H9 (cell line): ENCODE measurements around the gene CCDC149. TPM values are rescaled to one million over a fixed set of nuclear protein-coding genes. Genes with fewer than 3 reads are reported as not detected.

Source experiments
- DNase-seq: peaks from one replicate; pipeline ENCODE4 v3.0.0-alpha.2; 2017
- H2AFZ ChIP-seq: one replicate; pipeline ENCODE4 v1.6.1; 2013; ENCODE audit warnings: mild to moderate bottlenecking, low read length, control low read depth, moderate library complexity
- H2AK5ac ChIP-seq: 2 replicates; pipeline ENCODE4 v1.6.1; 2013; ENCODE audit warnings: low read length, control low read depth, mixed read lengths; ENCODE audit not compliant: insufficient read length
- H2BK120ac ChIP-seq: one replicate; pipeline ENCODE4 v1.6.1; 2013; ENCODE audit warnings: low read depth, mild to moderate bottlenecking, low read length, control low read depth, inconsistent platforms; ENCODE audit not compliant: poor library complexity, severe bottlenecking
- H2BK12ac ChIP-seq: 2 replicates; pipeline ENCODE4 v1.6.1; 2013; ENCODE audit warnings: low read length, control low read depth, mixed read lengths, low read depth; ENCODE audit not compliant: insufficient read length
- H2BK15ac ChIP-seq: 2 replicates; pipeline ENCODE4 v1.6.1; 2013; ENCODE audit warnings: low read depth, low read length, control low read depth
- H2BK20ac ChIP-seq: one replicate; pipeline ENCODE4 v1.6.1; 2013; ENCODE audit warnings: low read depth, mild to moderate bottlenecking, low read length, control low read depth, inconsistent platforms; ENCODE audit not compliant: poor library complexity, severe bottlenecking
- H2BK5ac ChIP-seq: 2 replicates; pipeline ENCODE4 v1.6.1; 2013; ENCODE audit warnings: low read length, control low read depth, mixed read lengths; ENCODE audit not compliant: insufficient read length
- H3K14ac ChIP-seq: 2 replicates; pipeline ENCODE4 v1.6.1; 2013; ENCODE audit warnings: low read length, control low read depth; ENCODE audit not compliant: insufficient read depth
- H3K18ac ChIP-seq: 2 replicates; pipeline ENCODE4 v1.6.1; 2013; ENCODE audit warnings: low read depth, mild to moderate bottlenecking, mixed read lengths, low read length, control low read depth; ENCODE audit not compliant: insufficient read length
- H3K23ac ChIP-seq: 2 replicates; pipeline ENCODE4 v1.6.1; 2013; ENCODE audit warnings: low read length, control low read depth, mixed read lengths, low read depth; ENCODE audit not compliant: insufficient read length
- H3K23me2 ChIP-seq: 2 replicates; pipeline ENCODE4 v1.6.1; 2013; ENCODE audit warnings: low read depth, mild to moderate bottlenecking, mixed read lengths, low read length, control low read depth; ENCODE audit not compliant: insufficient read length, poor library complexity, severe bottlenecking
- H3K27ac ChIP-seq: 2 replicates; pipeline ENCODE4 v1.5.1; 2013; ENCODE audit warnings: low read length, control low read depth, mixed read lengths, low read depth; ENCODE audit not compliant: insufficient read length
- H3K27me3 ChIP-seq: 2 replicates; pipeline ENCODE4 v1.6.1; 2013; ENCODE audit warnings: low read length, control low read depth, inconsistent platforms; ENCODE audit not compliant: insufficient read depth
- H3K4ac ChIP-seq: 2 replicates; pipeline ENCODE4 v1.6.1; 2013; ENCODE audit warnings: low read depth, mild to moderate bottlenecking, control low read depth, inconsistent platforms, low read length, moderate library complexity
- H3K4me1 ChIP-seq: 2 replicates; pipeline ENCODE4 v1.6.1; 2013; ENCODE audit warnings: low read length, control low read depth, inconsistent platforms; ENCODE audit not compliant: insufficient read depth
- H3K4me2 ChIP-seq: 2 replicates; pipeline ENCODE4 v1.6.1; 2013; ENCODE audit warnings: low read length, control low read depth, mixed read lengths; ENCODE audit not compliant: insufficient read length, insufficient read depth
- H3K56ac ChIP-seq: 2 replicates; pipeline ENCODE4 v1.6.1; 2013; ENCODE audit warnings: low read depth, mild to moderate bottlenecking, mixed read lengths, low read length, control low read depth; ENCODE audit not compliant: insufficient read length
- H3K79me1 ChIP-seq: 2 replicates; pipeline ENCODE4 v1.6.1; 2013; ENCODE audit warnings: low read depth, mild to moderate bottlenecking, moderate library complexity, low read length, control low read depth, inconsistent platforms; ENCODE audit not compliant: insufficient read depth, poor library complexity, severe bottlenecking
- H3K79me2 ChIP-seq: 2 replicates; pipeline ENCODE4 v1.6.1; 2013; ENCODE audit warnings: low read length, control low read depth, inconsistent platforms; ENCODE audit not compliant: insufficient read depth
- H3K9ac ChIP-seq: 2 replicates; pipeline ENCODE4 v1.6.1; 2013; ENCODE audit warnings: low read length, control low read depth, mixed read lengths; ENCODE audit not compliant: insufficient read length; ENCODE audit errors: extremely low read depth
- H3K9me3 ChIP-seq: one replicate; pipeline ENCODE4 v1.6.1; 2013; ENCODE audit warnings: low read depth, low read length, inconsistent platforms; ENCODE audit not compliant: control insufficient read depth
- H3T11ph ChIP-seq: one replicate; pipeline ENCODE4 v1.6.1; 2013; ENCODE audit warnings: mild to moderate bottlenecking, low read length, control low read depth, inconsistent platforms
- H4K20me1 ChIP-seq: one replicate; pipeline ENCODE4 v1.6.1; 2013; ENCODE audit not compliant: control insufficient read depth, insufficient read length, insufficient read depth
- H4K5ac ChIP-seq: 2 replicates; pipeline ENCODE4 v1.6.1; 2013; ENCODE audit warnings: low read depth, mild to moderate bottlenecking, mixed read lengths, low read length, control low read depth; ENCODE audit not compliant: insufficient read length
- H4K8ac ChIP-seq: replicated peaks from 2 replicates; pipeline ENCODE4 v1.6.1; 2013; ENCODE audit warnings: low read length, control low read depth, mixed read lengths, low read depth; ENCODE audit not compliant: insufficient read length
- H4K91ac ChIP-seq: 2 replicates; pipeline ENCODE4 v1.6.1; 2013; ENCODE audit warnings: low read depth, mild to moderate bottlenecking, moderate library complexity, mixed read lengths, low read length, control low read depth; ENCODE audit not compliant: insufficient read length
- H3K27ac Mint-ChIP-seq, 3 experiments: 2 replicates in 2 of 3; 3 replicates in 1 of 3; pipeline ENCODE4 v1.8.0; 2020 to 2021; ENCODE audit warnings: mixed read lengths in 3 of 3, mild to moderate bottlenecking in 1 of 3, moderate library complexity in 1 of 3
- H3K27me3 Mint-ChIP-seq: 2 replicates; pipeline ENCODE4 v1.8.0; 2021; ENCODE audit warnings: low read depth, mild to moderate bottlenecking, moderate library complexity, mixed read lengths
- H3K36me3 Mint-ChIP-seq, 3 experiments: 2 replicates in 2 of 3; 3 replicates in 1 of 3; pipeline ENCODE4 v1.8.0; 2020 to 2021; ENCODE audit warnings: low read depth in 3 of 3, mixed read lengths in 3 of 3; ENCODE audit not compliant: insufficient read depth in 1 of 3
- H3K4me1 Mint-ChIP-seq, 2 experiments: 2 replicates each; pipeline ENCODE4 v1.8.0; 2020; ENCODE audit warnings: mixed read lengths in 2 of 2
- H3K4me3 Mint-ChIP-seq, 2 experiments: 2 replicates in 1 of 2; 3 replicates in 1 of 2; pipeline ENCODE4 v1.8.0; 2020 to 2021; ENCODE audit warnings: mild to moderate bottlenecking in 2 of 2, mixed read lengths in 2 of 2, moderate library complexity in 1 of 2
- H3K9me3 Mint-ChIP-seq, 2 experiments: 2 replicates in 1 of 2; 3 replicates in 1 of 2; pipeline ENCODE4 v1.8.0; 2020; ENCODE audit warnings: mild to moderate bottlenecking in 2 of 2, mixed read lengths in 2 of 2, moderate library complexity in 1 of 2
- CTCF ChIP-seq: fragments of 200-600 bp; sonication (generic); conservative IDR thresholded peaks from 3 replicates; pipeline ENCODE4 v1.8.0; 2021; ENCODE audit warnings: antibody characterized with exemption, mild to moderate bottlenecking
- WGBS: extraction: QIAGEN DNeasy Blood & Tissue Kit; methylation state at CpG from one replicate; pipeline ENCODE4 v1.1.7; 2013; ENCODE audit warnings: missing lambda C conversion rate, low lambda C conversion rate, mixed read lengths; ENCODE audit not compliant: insufficient read length; ENCODE audit errors: extremely low coverage; 5-methylcytosine and 5-hydroxymethylcytosine counted together
- total RNA-seq: library from RNA; stranded (reverse); gene quantifications from 2 replicates; pipeline ENCODE4 v1.2.1, GENCODE V29; 2021

CCDC149 gene
- total RNA-seq, 1 experiment from 2014 or later = 4.5 TPM

- Histone ChIP-seq H3K79me2 (no peaks in the 10 kb centered on the region), H3K23ac (no peak overlapping the region), H3K4me1 (no peaks in the 10 kb centered on the region), H3K56ac (no peak overlapping the region), H2BK120ac (no peak overlapping the region), H4K8ac (no peak overlapping the region), H3K27me3 (no peaks in the 10 kb centered on the region), H2AK5ac (no peak overlapping the region), H3K9ac (no peak overlapping the region), H3K27ac (no peak overlapping the region), H2BK5ac (no peak overlapping the region), H3K23me2 (no peaks in the 10 kb centered on the region), H2BK20ac (no peak overlapping the region), H3K4me2 (no peak overlapping the region), H3T11ph (no peak overlapping the region), H2AFZ (no peak overlapping the region), H4K91ac (no peak overlapping the region), H3K14ac (no peak overlapping the region), H3K4ac (no peak overlapping the region), H4K20me1 (no peaks in the 10 kb centered on the region), H3K79me1 (no peaks in the 10 kb centered on the region), H3K9me3 (no peaks in the 10 kb centered on the region), H3K18ac (no peak overlapping the region), H2BK15ac (no peak overlapping the region), H4K5ac (no peak overlapping the region), H2BK12ac (no peak overlapping the region)
- Mint-ChIP-seq H3K4me1 (peaks cover 37 to 40% of the 10 kb centered on the region in 2 experiments), H3K4me3 (no peak overlapping the region), H3K36me3 (peaks cover 0 to 4% (median 0%) of the 10 kb centered on the region in 3 experiments; a peak in 1 of 7 replicates), H3K27me3 (no peaks in the 10 kb centered on the region), H3K9me3 (peaks cover 0 to 3% of the 10 kb centered on the region in 2 experiments; a peak in 1 of 5 replicates), H3K27ac (no peak overlapping the region)
- TF ChIP-seq CTCF = no peak
- DNase-seq = no peak
- no CpG with 5 or more reads among the region's 8 CpGs for WGBS
These were observed 32.7 kb downstream of the CCDC149 start for GRCh38 chr4:24880186-24880585.
